Upper lobe of left lung (tissue), 6 donors: ENCODE measurements around the gene PFKFB4. TPM values are rescaled to one million over a fixed set of nuclear protein-coding genes. Genes with fewer than 3 reads are reported as not detected.

Experiments used
- ATAC-seq, 2 donors: fragments of 200-7000 bp; cut with Tn5 transposase; one replicate each; pipeline ENCODE4 v1.9.1; 2022; ENCODE audit warnings: mild to moderate bottlenecking in 2 of 2, moderate library complexity in 2 of 2; ENCODE audit not compliant: low FRiP score in 2 of 2
- DNase-seq, 2 donors: peaks; one replicate each; pipeline ENCODE4 v3.0.0-alpha.2; 2019 to 2020
- H3K27ac ChIP-seq, 4 donors: fragments of 200-600 bp; sonication (generic); one replicate each; pipeline ENCODE4 v1.5.1; 2016 to 2019
- H3K27me3 ChIP-seq, 4 donors: fragments of 200-600 bp; sonication (generic); one replicate each; pipeline ENCODE4 v1.5.1; 2017 to 2019
- H3K36me3 ChIP-seq, 4 donors: fragments of 200-600 bp; sonication (generic); one replicate each; pipeline ENCODE4 v1.5.1; 2016 to 2019
- H3K4me1 ChIP-seq, 4 donors: fragments of 200-600 bp; sonication (generic); one replicate each; pipeline ENCODE4 v1.5.1; 2018 to 2019
- H3K4me3 ChIP-seq, 4 donors: fragments of 200-600 bp; sonication (generic); one replicate each; pipeline ENCODE4 v1.5.1; 2017 to 2019; ENCODE audit warnings: mild to moderate bottlenecking in 2 of 4, moderate library complexity in 1 of 4
- H3K9me3 ChIP-seq, 4 donors: fragments of 200-600 bp; sonication (generic); one replicate each; pipeline ENCODE4 v1.5.1; 2018 to 2019
- CTCF ChIP-seq, 6 experiments: fragments of 450-650 bp in 4 of 6; fragments of 200-600 bp in 2 of 6; sonication (generic) in 2 of 6; IDR thresholded peaks; one replicate each; pipeline ENCODE4 v1.5.1; 2016 to 2019; ENCODE audit warnings: antibody characterized with exemption in 6 of 6
- EP300 ChIP-seq, 4 donors: sonication (generic); formaldehyde crosslinking; IDR thresholded peaks; one replicate each; pipeline ENCODE4 v1.5.1; 2017; ENCODE audit warnings: antibody characterized with exemption in 4 of 4, control low read depth in 2 of 4
- POLR2A ChIP-seq, 4 donors: fragments of 450-650 bp; IDR thresholded peaks; one replicate each; pipeline ENCODE4 v1.5.1; 2016 to 2017; ENCODE audit warnings: antibody characterized with exemption in 4 of 4, mild to moderate bottlenecking in 2 of 4
- POLR2AphosphoS5 ChIP-seq, 2 donors: sonication (generic); formaldehyde crosslinking; IDR thresholded peaks; one replicate each; pipeline ENCODE4 v1.5.1; 2017; ENCODE audit warnings: antibody characterized with exemption in 2 of 2
- WGBS, 2 donors: methylation state at CpG; one replicate each; pipeline ENCODE4 v1.1.5; 2017 to 2018; 5-methylcytosine and 5-hydroxymethylcytosine counted together
- total RNA-seq, 6 donors: library from RNA; depleted of rRNA in 4 of 6; stranded (reverse); fragments of >200 nt in 4 of 6; gene quantifications; one replicate each; pipeline versions ENCODE4 v1.1.0 to v1.2.1, GENCODE V29; 2016 to 2021
- donor health status: DM: no; HTN: no; CAD: no; lungs with moderate emphysema.
- donor health status: DM: no; HTN: yes; CAD: no; lungs with severe emphysema.

The PFKFB4 gene
- total RNA-seq, 6 donors from 2014 or later = 5.9 to 16.8 (median 9.8) TPM

- 5 to 6% methylated on average over 16 to 17 of the region's 17 CpGs for WGBS, 2 donors
- H3K27me3 ChIP-seq = no peaks in the 10 kb centered on the region
- peak overlapping the region; percentile 97 to 99 (median 98) for H3K27ac ChIP-seq
- no peaks in the 10 kb centered on the region for H3K9me3 ChIP-seq
- DNase-seq (peak; percentile 96 to 97), ATAC-seq (peak; percentile 93 to 95)
- H3K4me3 ChIP-seq = peak overlapping the region; percentile 72 to 85 (median 76)
- peaks cover 0 to 30% (median 21%) of the 10 kb centered on the region in 4 donors for H3K36me3 ChIP-seq
- H3K4me1 ChIP-seq = peaks cover 45 to 56% (median 48%) of the 10 kb centered on the region in 4 donors
- TF ChIP-seq CTCF (IDR thresholded peaks at IDR 0.05) = peak; percentile 38 to 70 (median 58)
- TF ChIP-seq POLR2A (IDR thresholded peaks at IDR 0.05) = peak in 3 of 4 donors; percentile 61 to 85 (median 74)
- TF ChIP-seq EP300 (IDR thresholded peaks at IDR 0.05) = peak in 1 of 4 donors; percentile 15
- peak; percentile 91 to 93 for TF ChIP-seq POLR2AphosphoS5 (IDR thresholded peaks at IDR 0.05)
These were observed 83.5 kb downstream of the PFKFB4 start for GRCh38 chr3:48472923-48473616.

- Histone ChIP-seq H3K27ac (peak overlapping the region; percentile 97 to 99 (median 98)), H3K9me3 (no peaks in the 10 kb centered on the region), H3K27me3 (no peaks in the 10 kb centered on the region), H3K36me3 (peaks cover 0 to 32% (median 26%) of the 10 kb centered on the region in 4 donors), H3K4me1 (peaks cover 50 to 61% (median 53%) of the 10 kb centered on the region in 4 donors), H3K4me3 (peak overlapping the region; percentile 72 to 85 (median 76))
- 0% methylated on average over 1 to 5 of the region's 5 CpGs for WGBS, 2 donors
- ATAC-seq (peak; percentile 44 to 60), DNase-seq (peak in 1 of 2 donors; percentile 26)
- no peak for TF ChIP-seq CTCF (IDR thresholded peaks at IDR 0.05)
- TF ChIP-seq POLR2AphosphoS5 (IDR thresholded peaks at IDR 0.05) = no peak
- no peak for TF ChIP-seq POLR2A (IDR thresholded peaks at IDR 0.05)
- no peak for TF ChIP-seq EP300 (IDR thresholded peaks at IDR 0.05)
These were observed 84.0 kb downstream of the PFKFB4 start for GRCh38 chr3:48472673-48472922.

- Histone ChIP-seq H3K27ac (peak overlapping the region; percentile 40 to 100 (median 97)), H3K4me3 (no peak overlapping the region), H3K36me3 (peaks cover 0 to 33% (median 31%) of the 10 kb centered on the region in 4 donors), H3K4me1 (peaks cover 65 to 78% (median 70%) of the 10 kb centered on the region in 4 donors), H3K27me3 (no peaks in the 10 kb centered on the region), H3K9me3 (no peaks in the 10 kb centered on the region)
- TF ChIP-seq POLR2AphosphoS5 (IDR thresholded peaks at IDR 0.05) (no peak), POLR2A (IDR thresholded peaks at IDR 0.05) (no peak), EP300 (IDR thresholded peaks at IDR 0.05) (no peak), CTCF (IDR thresholded peaks at IDR 0.05) (no peak)
- ATAC-seq = no peak
- 30% methylated on average over 1 of the region's 1 CpG; no CpG with 5 or more reads in 1 of the 2 donors for WGBS, 2 donors
- peak in 1 of 2 donors; percentile 26 for DNase-seq
These were observed 86.3 kb downstream of the PFKFB4 start for GRCh38 chr3:48470286-48470685.

- ATAC-seq (no peak), DNase-seq (peak in 1 of 2 donors; percentile 76)
- Histone ChIP-seq H3K36me3 (peaks cover 0 to 38% (median 31%) of the 10 kb centered on the region in 4 donors), H3K27me3 (no peaks in the 10 kb centered on the region), H3K4me3 (no peak overlapping the region), H3K27ac (peak overlapping the region; percentile 40 to 100 (median 97)), H3K4me1 (peaks cover 71 to 87% (median 76%) of the 10 kb centered on the region in 4 donors), H3K9me3 (no peaks in the 10 kb centered on the region)
- TF ChIP-seq POLR2AphosphoS5 (IDR thresholded peaks at IDR 0.05) = no peak
- TF ChIP-seq POLR2A (IDR thresholded peaks at IDR 0.05) = no peak
- TF ChIP-seq EP300 (IDR thresholded peaks at IDR 0.05) = no peak
- TF ChIP-seq CTCF (IDR thresholded peaks at IDR 0.05) = no peak
- WGBS, 2 donors = 83 to 92% methylated on average over 16 to 28 of the region's 29 CpGs
These were observed 87.3 kb downstream of the PFKFB4 start for GRCh38 chr3:48469046-48469915.
